A673 (cell line): ENCODE measurements around the gene RNF111. TPM values are rescaled to one million over a fixed set of nuclear protein-coding genes. Genes with fewer than 3 reads are reported as not detected.

Source experiments
- BruUV-seq: library from RNA; stranded (reverse); fragments of 400-500 nt; replicated peaks from 2 replicates; lab custom pipeline; 2021; lab: Mats Ljungman, UMichigan
- CTCF ChIA-PET: fragments of 300-600 bp; sonication (Branson Sonifier 250); formaldehyde crosslinking; loops from one replicate; lab custom pipeline; 2022; ENCODE audit warnings: antibody characterized with exemption; lab: Charles Lee
- POLR2A ChIA-PET: fragments of 300-600 bp; sonication (Branson Sonifier 250); formaldehyde crosslinking; loops from one replicate; lab custom pipeline; 2022; ENCODE audit warnings: antibody characterized with exemption; ENCODE audit not compliant: low non-redundant PET; lab: Charles Lee
- DNase-seq: peaks from one replicate; pipeline ENCODE4 v3.0.0-alpha.2; 2015; ENCODE audit warnings: low spot score
- H3K27ac ChIP-seq: fragments of 200-600 bp; sonication (generic); 2 replicates; pipeline ENCODE4 v1.5.1; 2016; ENCODE audit warnings: mixed run types, low read depth, mild to moderate bottlenecking, mixed read lengths, antibody characterized with exemption, low read length; ENCODE audit not compliant: poor library complexity, severe bottlenecking
- H3K27me3 ChIP-seq: fragments of 200-600 bp; sonication (generic); replicated peaks from 2 replicates; pipeline ENCODE4 v1.6.1; 2017; ENCODE audit warnings: mixed run types, low read depth, mild to moderate bottlenecking, mixed read lengths, antibody characterized with exemption, low read length; ENCODE audit not compliant: insufficient read depth, poor library complexity
- H3K36me3 ChIP-seq: fragments of 200-600 bp; sonication (generic); 2 replicates; pipeline ENCODE4 v1.6.1; 2016; ENCODE audit warnings: mixed run types, mild to moderate bottlenecking, mixed read lengths, antibody characterized with exemption, low read length; ENCODE audit not compliant: insufficient read depth, poor library complexity, severe bottlenecking
- H3K4me1 ChIP-seq: fragments of 200-600 bp; sonication (generic); 2 replicates; pipeline ENCODE4 v1.6.1; 2017; ENCODE audit warnings: mixed run types, mild to moderate bottlenecking, mixed read lengths, antibody characterized with exemption, low read length; ENCODE audit not compliant: insufficient read depth, poor library complexity, severe bottlenecking
- H3K4me3 ChIP-seq: fragments of 200-600 bp; sonication (generic); 2 replicates; pipeline ENCODE4 v1.5.1; 2016; ENCODE audit warnings: low read depth, mixed run types, mild to moderate bottlenecking, mixed read lengths, low read length; ENCODE audit not compliant: poor library complexity, severe bottlenecking
- H3K9me3 ChIP-seq: fragments of 200-600 bp; sonication (generic); 2 replicates; pipeline ENCODE4 v1.6.1; 2016; ENCODE audit warnings: mixed run types, low read depth, mild to moderate bottlenecking, mixed read lengths, antibody characterized with exemption, low read length; ENCODE audit not compliant: poor library complexity, severe bottlenecking
- EZH2 ChIP-seq: fragments of 200-600 bp; sonication (generic); IDR thresholded peaks from 2 replicates; pipeline ENCODE4 v1.6.1; 2017; ENCODE audit warnings: borderline replicate concordance, low read depth, mild to moderate bottlenecking, mixed read lengths, antibody characterized with exemption, low read length; ENCODE audit not compliant: poor library complexity, severe bottlenecking
- intact Hi-C: fragments of 100-400 bp; cut with micrococcal nuclease; formaldehyde crosslinking; loops from one replicate; pipeline ENCODE4 v1.10.0; 2022; ENCODE audit not compliant: unreplicated experiment
- total RNA-seq: library from RNA; stranded (reverse); gene quantifications from 2 replicates; pipeline ENCODE4 v1.2.3, GENCODE V29; 2021
- TF ChIP-seq, protein P1 (sequence below): fragments of 300-800, 200-600 bp; sonication (generic); conservative IDR thresholded peaks from 2 replicates; pipeline ENCODE4 v1.5.1; 2017; ENCODE audit warnings: low read depth, mild to moderate bottlenecking, antibody characterized with exemption, low read length, moderate library complexity, mixed read lengths

The RNF111 gene
- total RNA-seq, 1 experiment from 2014 or later, result 34.4 TPM

DNA sequence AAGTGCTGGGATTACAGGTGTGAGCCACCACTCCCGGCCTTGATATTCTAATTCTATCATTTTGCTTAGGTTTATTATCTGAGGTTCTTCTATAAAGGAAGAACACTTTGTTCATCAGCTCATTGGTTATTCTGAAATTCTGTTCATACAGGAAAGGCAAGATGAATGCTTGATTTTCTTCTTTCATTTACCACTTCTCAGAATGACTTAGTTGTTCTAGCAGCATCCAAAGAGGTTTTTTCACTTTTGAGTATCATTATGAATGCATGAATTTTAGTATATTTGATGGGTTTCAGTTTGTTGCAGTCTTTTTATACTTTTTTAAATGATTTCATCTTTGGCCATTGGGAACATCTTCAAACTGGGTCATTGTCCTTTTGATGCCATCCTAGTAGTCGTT lies 51.8 kb downstream of the RNF111 start:
- ChIA-PET POLR2A (interaction anchor here (0.6 kb wide), 1 partner anchor 348 kb away, joined by 11 read pairs; no protein-coding TSS in a partner anchor), CTCF (no interaction called here)
- Histone ChIP-seq H3K27me3 (no peaks in the 10 kb centered on the region), H3K9me3 (no peaks in the 10 kb centered on the region), H3K4me1 (no peaks in the 10 kb centered on the region), H3K4me3 (no peak overlapping the region), H3K36me3 (peaks cover 6% of the 10 kb centered on the region), H3K27ac (no peak overlapping the region)
- no peak for DNase-seq
- no peak for TF ChIP-seq EZH2
- TF ChIP-seq, protein P1, sequence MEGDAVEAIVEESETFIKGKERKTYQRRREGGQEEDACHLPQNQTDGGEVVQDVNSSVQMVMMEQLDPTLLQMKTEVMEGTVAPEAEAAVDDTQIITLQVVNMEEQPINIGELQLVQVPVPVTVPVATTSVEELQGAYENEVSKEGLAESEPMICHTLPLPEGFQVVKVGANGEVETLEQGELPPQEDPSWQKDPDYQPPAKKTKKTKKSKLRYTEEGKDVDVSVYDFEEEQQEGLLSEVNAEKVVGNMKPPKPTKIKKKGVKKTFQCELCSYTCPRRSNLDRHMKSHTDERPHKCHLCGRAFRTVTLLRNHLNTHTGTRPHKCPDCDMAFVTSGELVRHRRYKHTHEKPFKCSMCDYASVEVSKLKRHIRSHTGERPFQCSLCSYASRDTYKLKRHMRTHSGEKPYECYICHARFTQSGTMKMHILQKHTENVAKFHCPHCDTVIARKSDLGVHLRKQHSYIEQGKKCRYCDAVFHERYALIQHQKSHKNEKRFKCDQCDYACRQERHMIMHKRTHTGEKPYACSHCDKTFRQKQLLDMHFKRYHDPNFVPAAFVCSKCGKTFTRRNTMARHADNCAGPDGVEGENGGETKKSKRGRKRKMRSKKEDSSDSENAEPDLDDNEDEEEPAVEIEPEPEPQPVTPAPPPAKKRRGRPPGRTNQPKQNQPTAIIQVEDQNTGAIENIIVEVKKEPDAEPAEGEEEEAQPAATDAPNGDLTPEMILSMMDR, result no peak
- BruUV-seq, result no TSS peak
- intact Hi-C loops, result no loop called here

DNA sequence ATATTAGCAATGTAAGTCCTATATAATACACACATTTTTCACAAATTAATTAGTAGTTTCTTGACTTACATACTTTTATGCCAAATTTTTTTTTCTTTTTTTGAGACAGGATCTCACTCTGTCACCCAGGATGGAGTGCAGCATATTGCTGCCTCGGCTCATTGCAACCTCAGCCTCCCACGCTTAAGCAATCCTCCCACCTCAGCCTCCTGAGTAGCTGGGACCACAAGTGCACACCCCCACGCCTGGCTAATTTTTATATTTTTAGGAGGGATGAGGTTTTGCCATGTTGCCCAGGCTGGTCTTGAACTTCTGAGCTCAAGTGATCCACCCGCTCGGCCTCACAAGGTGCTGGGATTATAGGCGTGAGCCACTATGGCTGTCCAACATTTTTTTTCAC lies 54.6 kb downstream of the RNF111 start:
- CTCF ChIA-PET, result no interaction called here

DNA sequence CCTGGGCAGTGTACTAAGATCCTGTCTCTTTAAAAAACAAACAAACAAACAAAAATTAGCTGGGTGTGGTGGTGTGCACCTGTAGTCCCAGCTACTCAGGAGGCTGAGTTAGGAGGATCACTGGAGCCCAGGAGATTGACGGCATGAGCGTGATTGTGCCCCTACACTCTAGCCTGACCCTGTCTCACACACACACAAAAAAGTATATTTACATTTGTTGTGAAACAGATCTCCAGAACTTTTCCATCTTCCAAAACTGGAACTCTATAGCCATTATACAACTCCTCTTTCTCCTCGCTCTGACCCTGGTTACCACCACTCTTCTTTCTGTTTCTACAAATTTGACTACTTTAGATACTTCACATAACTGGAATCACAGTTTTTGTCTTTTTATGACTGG lies 61.4 kb downstream of the RNF111 start:
- no peak overlapping the region for H3K4me3 ChIP-seq
- ChIA-PET CTCF (no interaction called here), POLR2A (no interaction called here)

More for the DNA sequence above, 54.6 kb downstream of the RNF111 start:
- H3K9me3 ChIP-seq, result no peaks in the 10 kb centered on the region
- H3K36me3 ChIP-seq, result no peaks in the 10 kb centered on the region
- POLR2A ChIA-PET, result no interaction called here
- H3K27ac ChIP-seq, result no peak overlapping the region
- BruUV-seq, result no TSS peak
- DNase-seq, result no peak
- no peaks in the 10 kb centered on the region for H3K4me1 ChIP-seq
- TF ChIP-seq, protein P1, result no peak
- no peak for TF ChIP-seq EZH2
- intact Hi-C loops, result no loop called here
- H3K27me3 ChIP-seq, result no peaks in the 10 kb centered on the region
- H3K4me3 ChIP-seq, result no peak overlapping the region

More for the DNA sequence above, 61.4 kb downstream of the RNF111 start:
- no peak overlapping the region for H3K27ac ChIP-seq
- intact Hi-C loops, result no loop called here
- TF ChIP-seq, protein P1, result no peak
- no peak for TF ChIP-seq EZH2
- H3K9me3 ChIP-seq, result no peaks in the 10 kb centered on the region
- DNase-seq, result no peak
- no peaks in the 10 kb centered on the region for H3K27me3 ChIP-seq
- no peaks in the 10 kb centered on the region for H3K4me1 ChIP-seq
- BruUV-seq, result no TSS peak
- no peaks in the 10 kb centered on the region for H3K36me3 ChIP-seq
